IMR-90 (cell line): ENCODE results near the gene FSTL3.

Source experiments
- CTCF ChIP-seq: conservative IDR thresholded peaks from 2 replicates; pipeline ENCODE4 v1.5.1; 2012; ENCODE audit warnings: mild to moderate bottlenecking, low read depth, low read length, improper control_type of control experiment
- MXI1 ChIP-seq: IDR thresholded peaks from 2 replicates; pipeline ENCODE4 v1.6.1; 2012; ENCODE audit warnings: low read depth, mild to moderate bottlenecking, low read length, moderate library complexity, borderline replicate concordance
- POLR2A ChIP-seq: IDR thresholded peaks from 2 replicates; pipeline ENCODE4 v1.6.1; 2012; ENCODE audit warnings: mild to moderate bottlenecking, low read depth, low read length
- RFX5 ChIP-seq: IDR thresholded peaks from 2 replicates; pipeline ENCODE4 v1.8.0; 2012; ENCODE audit warnings: low read depth, mild to moderate bottlenecking, low read length, moderate library complexity

- TF ChIP-seq RFX5 (no peak), CTCF (no peak), POLR2A (no peak), MXI1 (no peak)
Measured at GRCh38 chr19:685454-685931, 9.3 kb downstream of the FSTL3 start.
